GM12864 (cell line): ENCODE results near the gene PMM2.
"Not testable (repeated sequence)": the region's sequence is repeated elsewhere in the genome, so short reads cannot be mapped to it uniquely, and the experiment has no call there.

Experiments used
- DNase-seq: peaks from one replicate; pipeline ENCODE4 v3.0.0-alpha.2; 2011; ENCODE audit warnings: low read depth
- H3K4me3 ChIP-seq: 2 replicates; pipeline ENCODE4 v1.5.1; 2011; ENCODE audit warnings: mild to moderate bottlenecking, low read depth, low read length, control low read depth
- CTCF ChIP-seq: IDR thresholded peaks from 2 replicates; pipeline ENCODE4 v1.5.1; 2011; ENCODE audit warnings: low read depth, mild to moderate bottlenecking, moderate library complexity, low read length, control low read depth, inconsistent platforms; ENCODE audit errors: missing control alignments

PMM2 gene

GRCh38 chr16:8831871-8832716 lies 34.5 kb downstream of the PMM2 start:
- H3K4me3 ChIP-seq, result no peak overlapping the region
- no peak for DNase-seq
- no peak for TF ChIP-seq CTCF

- no peak overlapping the region for H3K4me3 ChIP-seq
- DNase-seq, result no peak
- no peak for TF ChIP-seq CTCF
Measured at GRCh38 chr16:8832717-8833105, 35.1 kb downstream of the PMM2 start.

GRCh38 chr16:8836797-8837196 lies 39.2 kb downstream of the PMM2 start:
- not testable (repeated sequence) for H3K4me3 ChIP-seq, DNase-seq

GRCh38 chr16:8837594-8837993 lies 40.0 kb downstream of the PMM2 start:
- not testable (repeated sequence) for H3K4me3 ChIP-seq, DNase-seq

GRCh38 chr16:8842016-8842415 lies 44.4 kb downstream of the PMM2 start:
- DNase-seq, H3K4me3 ChIP-seq: not testable (repeated sequence)

GRCh38 chr16:8843296-8843695 lies 45.7 kb downstream of the PMM2 start:
- DNase-seq, H3K4me3 ChIP-seq: not testable (repeated sequence)

GRCh38 chr16:8845699-8846298 lies 48.2 kb downstream of the PMM2 start:
- H3K4me3 ChIP-seq, result no peak overlapping the region
- TF ChIP-seq CTCF, result no peak
- DNase-seq, result no peak

- no peak for DNase-seq
- H3K4me3 ChIP-seq, result no peak overlapping the region
- TF ChIP-seq CTCF, result no peak
Measured at GRCh38 chr16:8846401-8846932, 48.8 kb downstream of the PMM2 start.

- DNase-seq, result no peak
- no peak for TF ChIP-seq CTCF
- no peak overlapping the region for H3K4me3 ChIP-seq
Measured at GRCh38 chr16:8847145-8847544, 49.5 kb downstream of the PMM2 start.
